NCI-H2107 (cell line): Measurements from ENCODE around the gene DNAAF1.

Experiments used
- DNase-seq: peaks from one replicate; lab custom pipeline; 2025; lab: John Stamatoyannopoulos, UW

DNAAF1 gene

DNA sequence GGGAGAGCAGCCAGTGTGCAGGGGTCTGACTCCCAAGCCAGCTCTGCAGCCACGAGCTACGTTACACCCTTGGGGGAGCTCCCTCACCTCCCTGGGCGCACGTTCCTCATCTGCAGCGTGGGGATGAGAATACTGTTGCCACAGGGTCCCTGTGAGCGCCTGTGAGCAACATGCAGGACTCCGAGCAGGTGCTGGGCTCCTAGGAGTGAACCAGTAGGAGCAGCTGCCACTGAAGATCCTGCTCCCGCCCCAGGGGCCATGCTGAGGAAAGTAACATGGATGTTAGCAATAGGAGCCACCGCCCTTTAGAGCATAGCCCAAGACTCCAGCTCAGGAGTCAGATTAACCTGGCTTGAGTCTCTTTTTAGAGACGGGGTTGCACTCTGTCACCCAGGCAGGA is 15.9 kb downstream of the DNAAF1 start:
- DNase-seq = no peak

GRCh38 chr16:84161801-84162200 is 16.7 kb downstream of the DNAAF1 start:
- DNase-seq = no peak

DNA sequence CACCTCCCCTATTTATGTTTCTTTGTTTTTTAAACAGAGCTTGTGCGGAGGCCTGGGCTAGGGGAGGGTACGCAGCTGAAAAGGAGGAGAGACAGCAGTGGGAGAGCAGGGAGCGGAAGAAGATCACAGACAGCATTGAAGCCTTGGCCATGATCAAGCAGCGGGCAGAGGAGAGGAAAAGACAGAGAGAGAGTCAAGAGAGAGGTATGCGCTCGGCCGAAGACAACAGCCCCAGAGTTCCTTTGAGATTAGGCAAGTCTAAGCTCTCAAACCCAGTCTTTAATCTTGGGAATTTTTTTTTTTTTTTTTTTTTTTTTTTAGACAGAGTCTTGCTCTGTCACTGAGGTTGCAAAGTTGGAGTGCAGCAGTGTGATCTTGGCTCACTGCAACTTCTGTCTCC is 20.6 kb downstream of the DNAAF1 start:
- no peak for DNase-seq

DNA sequence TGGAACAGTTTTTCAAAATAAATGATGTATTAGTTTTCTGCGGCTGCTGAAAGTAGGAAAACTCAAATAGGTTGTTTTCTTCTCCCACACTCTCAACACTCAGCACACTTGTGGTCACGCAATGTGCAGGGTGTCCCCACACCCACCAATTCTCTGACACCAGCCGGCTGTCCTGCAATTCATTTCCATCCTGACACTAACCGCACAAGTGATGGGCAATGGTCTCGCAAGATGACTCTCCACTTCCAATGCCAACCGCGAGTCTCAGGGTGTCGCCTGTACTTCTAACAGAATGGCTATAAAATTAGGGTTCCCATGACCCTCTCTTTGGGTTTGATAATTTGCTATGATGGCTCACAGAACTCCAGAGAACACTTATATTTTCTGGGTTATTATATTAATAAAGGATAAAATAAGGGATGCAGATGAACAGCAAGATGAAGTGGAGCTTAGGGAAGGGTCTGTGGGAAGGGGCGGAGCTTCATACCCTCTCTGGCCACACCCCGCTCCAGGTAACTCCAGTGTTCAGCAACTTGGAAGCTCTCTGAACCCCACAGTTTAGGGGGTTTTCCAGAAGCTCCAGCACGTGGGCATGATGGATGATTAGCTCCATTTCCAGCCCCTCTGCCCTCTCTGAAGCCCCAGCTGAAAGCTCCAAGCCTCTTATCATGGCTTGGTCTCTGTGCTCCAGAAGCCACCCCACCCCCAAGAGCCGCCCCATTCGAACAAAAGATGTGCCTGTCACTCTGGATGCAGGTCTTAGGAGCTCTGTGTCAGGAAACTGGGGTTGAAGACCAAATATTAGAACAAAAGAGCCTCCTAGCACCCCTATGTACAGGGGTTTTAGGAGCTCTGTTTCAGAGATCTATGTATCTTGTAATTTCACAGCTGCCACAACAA is 21.9 kb downstream of the DNAAF1 start:
- no peak for DNase-seq

DNA sequence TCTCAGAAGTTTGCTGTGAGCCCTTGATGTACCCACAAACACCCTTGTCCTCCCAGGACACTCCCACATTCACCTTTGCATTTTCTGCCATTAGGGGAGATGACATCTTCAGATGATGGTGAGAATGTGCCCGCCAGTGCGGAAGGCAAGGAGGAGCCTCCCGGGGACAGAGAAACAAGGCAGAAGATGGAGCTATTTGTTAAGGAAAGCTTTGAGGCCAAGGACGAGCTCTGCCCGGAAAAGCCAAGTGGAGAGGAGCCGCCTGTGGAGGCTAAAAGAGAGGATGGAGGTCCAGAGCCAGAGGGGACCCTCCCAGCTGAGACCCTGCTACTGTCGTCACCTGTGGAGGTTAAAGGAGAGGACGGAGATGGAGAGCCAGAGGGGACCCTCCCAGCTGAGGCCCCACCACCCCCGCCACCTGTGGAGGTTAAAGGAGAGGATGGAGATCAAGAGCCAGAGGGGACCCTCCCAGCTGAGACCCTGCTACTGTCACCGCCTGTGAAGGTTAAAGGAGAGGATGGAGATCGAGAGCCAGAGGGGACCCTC is 24.7 kb downstream of the DNAAF1 start:
- DNase-seq = no peak

- DNase-seq = no peak
Observed at GRCh38 chr16:84174396-84174795, 29.3 kb downstream of the DNAAF1 start.

DNA sequence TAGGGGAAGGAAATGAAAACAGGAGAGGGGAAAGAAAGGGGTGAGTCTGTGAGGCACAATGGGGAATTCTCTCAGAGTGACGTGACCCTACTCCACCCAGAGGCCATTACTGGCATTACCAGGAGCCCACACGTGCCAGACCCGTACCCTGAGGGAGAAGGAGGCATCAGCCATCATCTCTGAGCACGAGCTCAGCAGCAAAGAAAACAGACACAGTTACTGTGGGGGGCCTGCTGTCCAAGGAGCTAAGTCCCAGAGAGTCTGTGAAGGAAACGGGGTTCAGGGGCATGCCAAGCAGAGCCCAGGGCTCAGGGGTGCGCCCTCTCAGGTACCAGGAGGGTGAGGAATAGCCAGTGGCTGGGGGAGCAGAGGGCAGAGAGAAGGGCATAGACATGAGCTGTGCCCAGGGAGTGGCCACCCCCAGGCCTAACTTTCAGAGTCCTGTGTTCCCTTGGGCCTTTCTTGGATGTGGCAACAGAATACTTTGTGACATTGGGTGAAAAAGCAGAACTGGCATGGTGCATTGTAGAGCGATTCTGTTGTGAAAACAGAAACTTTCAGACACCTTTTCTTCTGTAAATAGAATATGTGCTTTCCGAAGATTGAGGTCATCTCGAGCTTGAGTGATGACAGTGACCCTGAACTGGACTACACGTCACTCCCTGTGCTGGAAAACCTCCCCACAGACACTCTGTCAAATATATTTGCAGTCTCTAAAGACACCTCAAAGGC is 30.4 kb downstream of the DNAAF1 start:
- peak; percentile 12 for DNase-seq

GRCh38 chr16:84176192-84177053 is 31.3 kb downstream of the DNAAF1 start:
- no peak for DNase-seq

GRCh38 chr16:84177741-84178073 is 32.6 kb downstream of the DNAAF1 start:
- DNase-seq = no peak

DNA sequence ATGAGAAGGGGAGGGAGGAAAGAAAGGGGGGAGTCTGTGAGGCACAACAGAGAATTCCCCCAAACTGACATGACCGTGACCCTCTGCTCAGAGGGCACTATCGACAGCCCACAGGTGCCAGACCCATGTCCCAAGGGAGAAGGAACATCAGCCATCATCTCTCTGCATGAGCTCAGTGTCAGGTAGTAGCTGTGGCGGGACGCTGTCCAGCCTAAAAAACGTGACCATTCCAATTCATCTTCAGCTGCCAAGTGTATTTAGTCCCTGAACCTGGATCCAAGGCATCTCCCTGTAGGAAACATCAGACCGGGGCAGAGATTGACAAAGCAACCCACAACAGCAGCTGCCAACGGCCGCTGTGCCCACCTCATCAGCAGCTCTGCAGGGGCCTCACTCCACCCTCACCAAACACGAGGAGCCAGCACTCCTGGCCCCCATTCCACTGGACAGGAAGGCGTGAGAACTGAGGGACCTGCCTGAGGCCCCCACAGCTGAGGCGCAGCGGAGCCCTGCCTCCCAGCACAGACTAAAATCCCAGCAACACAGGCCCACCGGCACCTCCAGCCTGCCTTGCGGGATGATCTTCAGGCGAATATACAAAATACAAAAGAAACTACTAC is 33.1 kb downstream of the DNAAF1 start:
- no peak for DNase-seq

DNA sequence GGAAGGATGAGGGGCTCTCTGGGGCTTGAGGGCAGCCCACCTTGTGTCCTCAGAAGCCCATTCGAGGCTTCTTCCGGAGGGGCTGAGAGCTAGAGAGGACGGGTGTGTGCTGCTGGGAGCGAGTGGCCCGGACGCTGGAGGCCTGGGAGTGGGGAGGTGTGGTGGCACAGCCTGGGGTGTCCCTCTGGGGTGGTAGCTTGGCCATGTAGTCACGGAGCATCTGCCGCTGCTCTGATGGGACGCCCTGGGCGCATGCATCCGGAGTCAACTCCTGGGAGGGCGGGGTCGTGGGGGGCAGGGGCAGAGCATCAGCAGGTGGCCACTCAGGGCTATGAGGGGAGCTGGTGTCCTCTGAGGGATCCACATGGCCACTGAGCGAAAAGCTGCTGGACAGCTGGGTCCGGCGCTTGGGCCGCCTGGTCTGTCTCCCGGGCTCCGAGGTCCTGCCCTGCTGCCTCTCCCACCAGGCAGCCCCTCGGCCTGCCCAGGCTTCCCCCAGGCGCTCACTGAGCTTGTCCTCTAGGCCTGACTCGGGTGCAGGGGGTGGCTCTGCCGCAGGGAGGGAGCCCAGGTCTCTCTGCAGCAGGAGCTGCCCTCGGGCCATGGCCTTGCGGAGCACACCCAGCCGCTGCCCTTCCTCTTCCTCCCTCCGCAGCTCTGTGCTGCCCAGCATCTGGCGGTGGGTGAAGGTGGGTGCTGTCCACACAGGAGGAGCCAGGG is 33.9 kb downstream of the DNAAF1 start:
- no peak for DNase-seq

DNA sequence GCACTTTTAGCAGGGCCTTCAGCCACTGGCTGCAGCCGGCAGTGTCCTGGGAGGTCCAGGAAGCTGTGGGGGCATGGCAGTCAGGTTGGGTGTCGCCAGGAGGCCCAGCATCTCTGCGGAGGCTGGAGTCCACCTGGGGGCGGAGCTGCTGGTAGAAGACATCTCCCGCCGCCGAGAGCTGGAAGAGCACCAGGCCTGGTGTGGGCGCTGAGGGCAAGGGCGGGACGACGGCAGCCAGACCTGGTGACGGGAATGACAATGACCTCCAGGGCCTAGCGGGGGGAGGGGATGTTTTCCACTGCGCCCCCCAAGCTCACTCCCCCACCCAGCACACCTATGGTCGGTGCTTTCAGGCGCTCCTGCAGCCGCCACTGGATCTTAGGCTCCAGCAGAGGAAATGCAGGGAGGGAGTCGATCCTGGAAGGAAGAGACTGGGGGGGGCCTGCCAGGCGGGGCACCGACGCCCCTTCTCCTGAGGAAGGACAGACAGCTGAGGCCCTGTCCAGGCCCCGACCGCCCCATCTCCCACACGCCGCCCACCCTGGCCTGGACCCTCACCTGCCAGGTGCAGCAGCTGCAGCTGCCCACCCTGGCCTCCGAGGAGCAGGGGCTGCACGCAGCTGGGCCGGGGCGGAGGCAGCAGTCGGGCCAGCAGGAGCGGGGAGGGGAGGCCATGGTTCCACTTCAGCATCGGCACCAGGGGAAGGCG is 34.7 kb downstream of the DNAAF1 start:
- no peak for DNase-seq

DNA sequence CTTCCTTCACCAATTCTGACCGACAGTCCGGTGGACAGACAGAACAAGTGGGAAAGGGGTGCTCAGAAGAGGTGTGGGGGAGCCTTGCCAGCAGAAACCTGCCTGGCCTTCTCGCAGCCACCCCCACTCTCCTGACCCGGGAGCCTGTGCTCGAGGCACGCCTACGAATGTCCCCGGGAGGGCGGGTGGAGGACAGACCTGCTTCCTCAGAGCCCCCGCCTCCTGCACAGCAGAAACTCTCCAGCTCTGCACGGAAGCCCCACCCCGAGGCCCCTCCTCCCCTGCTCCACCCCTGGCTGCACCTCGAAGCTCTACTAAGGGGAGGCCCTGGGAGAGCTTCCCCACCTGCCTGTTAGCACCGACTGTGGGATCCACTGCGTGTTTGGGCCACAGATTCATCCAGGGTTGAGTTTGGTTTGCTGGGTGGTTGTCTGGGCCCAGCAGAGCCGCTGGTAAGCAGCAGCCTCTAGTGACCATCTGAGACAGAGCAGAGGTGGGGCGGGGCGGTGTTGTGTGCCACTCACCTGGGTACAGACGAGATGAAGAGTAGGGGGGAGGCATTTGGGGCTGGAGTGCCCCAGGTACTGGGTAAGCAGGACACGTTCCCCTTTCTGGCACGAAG is 35.5 kb downstream of the DNAAF1 start:
- no peak for DNase-seq

GRCh38 chr16:84181144-84181915 is 36.2 kb downstream of the DNAAF1 start:
- DNase-seq = no peak

GRCh38 chr16:84182104-84182503 is 37.0 kb downstream of the DNAAF1 start:
- DNase-seq = no peak

GRCh38 chr16:84182680-84183571 is 37.8 kb downstream of the DNAAF1 start:
- DNase-seq = no peak

GRCh38 chr16:84183572-84183875 is 38.4 kb downstream of the DNAAF1 start:
- DNase-seq = no peak

- DNase-seq = no peak
Observed at GRCh38 chr16:84183911-84184591, 38.9 kb downstream of the DNAAF1 start.
